ENCODE measurements around the gene LRRTM4.
"Not testable (repeated sequence)": the region's sequence is repeated elsewhere in the genome, so short reads cannot be mapped to it uniquely, and the experiment has no call there.

Gene LRRTM4

DNA sequence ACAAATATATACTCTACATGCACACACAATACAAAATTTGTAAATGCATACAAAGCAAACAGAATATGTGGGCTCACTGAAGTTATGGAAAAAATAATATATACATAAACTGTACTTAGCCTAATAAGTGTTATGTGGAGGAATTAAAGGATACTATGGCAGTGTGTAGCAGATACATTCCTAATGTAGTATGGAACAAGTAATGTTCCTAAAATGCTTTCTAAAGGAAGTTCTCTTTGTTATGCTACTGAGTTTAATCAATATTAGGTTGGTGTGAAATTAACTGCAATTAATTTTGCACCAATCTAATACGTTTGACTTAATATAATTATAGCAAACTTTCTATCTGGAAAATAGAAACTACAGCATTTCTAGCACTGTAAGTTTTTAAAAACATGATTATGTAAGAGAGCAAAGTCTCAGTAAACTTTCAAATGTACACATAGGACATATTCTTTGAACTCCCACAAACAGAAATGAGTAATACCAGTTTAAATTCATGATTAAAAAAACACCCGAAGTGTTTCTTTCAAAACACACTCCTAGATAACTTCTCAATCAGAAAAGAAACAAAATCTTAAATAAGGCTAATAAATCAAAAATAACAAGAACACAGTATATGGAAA lies 331.3 kb downstream of the LRRTM4 start:
- H3K9me3 Mint-ChIP-seq: no peaks in the 10 kb centered on the region
- DNase-seq: no peak
- TF ChIP-seq, protein P1, sequence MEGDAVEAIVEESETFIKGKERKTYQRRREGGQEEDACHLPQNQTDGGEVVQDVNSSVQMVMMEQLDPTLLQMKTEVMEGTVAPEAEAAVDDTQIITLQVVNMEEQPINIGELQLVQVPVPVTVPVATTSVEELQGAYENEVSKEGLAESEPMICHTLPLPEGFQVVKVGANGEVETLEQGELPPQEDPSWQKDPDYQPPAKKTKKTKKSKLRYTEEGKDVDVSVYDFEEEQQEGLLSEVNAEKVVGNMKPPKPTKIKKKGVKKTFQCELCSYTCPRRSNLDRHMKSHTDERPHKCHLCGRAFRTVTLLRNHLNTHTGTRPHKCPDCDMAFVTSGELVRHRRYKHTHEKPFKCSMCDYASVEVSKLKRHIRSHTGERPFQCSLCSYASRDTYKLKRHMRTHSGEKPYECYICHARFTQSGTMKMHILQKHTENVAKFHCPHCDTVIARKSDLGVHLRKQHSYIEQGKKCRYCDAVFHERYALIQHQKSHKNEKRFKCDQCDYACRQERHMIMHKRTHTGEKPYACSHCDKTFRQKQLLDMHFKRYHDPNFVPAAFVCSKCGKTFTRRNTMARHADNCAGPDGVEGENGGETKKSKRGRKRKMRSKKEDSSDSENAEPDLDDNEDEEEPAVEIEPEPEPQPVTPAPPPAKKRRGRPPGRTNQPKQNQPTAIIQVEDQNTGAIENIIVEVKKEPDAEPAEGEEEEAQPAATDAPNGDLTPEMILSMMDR (IDR thresholded peaks at IDR 0.05): no peak
- H3K27me3 Mint-ChIP-seq (ENCODE audit: low read depth, poor library complexity): no peaks in the 10 kb centered on the region
- peaks cover 10% of the 10 kb centered on the region for H3K4me1 Mint-ChIP-seq
- no peaks in the 10 kb centered on the region for H3K36me3 Mint-ChIP-seq (ENCODE audit: low read depth)
- H3K27ac Mint-ChIP-seq: no peak overlapping the region
- H3K4me3 Mint-ChIP-seq: no peak overlapping the region

DNA sequence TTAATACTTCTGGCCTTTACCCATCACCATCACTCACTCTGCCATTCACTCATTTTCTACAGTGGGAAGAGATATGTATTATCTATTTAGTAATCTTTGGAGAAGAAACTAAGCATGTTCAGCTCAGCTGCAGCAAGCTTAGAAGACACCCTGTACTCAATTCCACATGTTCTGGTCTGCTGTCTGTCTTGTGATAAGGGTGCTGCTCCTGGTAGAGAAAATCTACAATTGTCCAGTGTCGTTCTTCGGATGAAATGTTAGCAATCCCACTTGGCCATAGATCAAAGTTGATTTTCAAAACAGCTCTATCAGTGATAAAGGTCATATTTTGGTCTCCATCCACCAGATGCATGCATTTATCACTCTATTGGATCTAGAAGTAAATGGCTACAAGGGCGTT lies 337.1 kb downstream of the LRRTM4 start:
- no peak for DNase-seq
- TF ChIP-seq, protein P1 (IDR thresholded peaks at IDR 0.05): no peak
- H3K27ac Mint-ChIP-seq: no peak overlapping the region
- no peaks in the 10 kb centered on the region for H3K4me1 Mint-ChIP-seq
- no peak overlapping the region for H3K4me3 Mint-ChIP-seq
- no peaks in the 10 kb centered on the region for H3K27me3 Mint-ChIP-seq (ENCODE audit: low read depth, poor library complexity)
- H3K36me3 Mint-ChIP-seq (ENCODE audit: low read depth): no peaks in the 10 kb centered on the region
- H3K9me3 Mint-ChIP-seq: peaks cover 11% of the 10 kb centered on the region

DNA sequence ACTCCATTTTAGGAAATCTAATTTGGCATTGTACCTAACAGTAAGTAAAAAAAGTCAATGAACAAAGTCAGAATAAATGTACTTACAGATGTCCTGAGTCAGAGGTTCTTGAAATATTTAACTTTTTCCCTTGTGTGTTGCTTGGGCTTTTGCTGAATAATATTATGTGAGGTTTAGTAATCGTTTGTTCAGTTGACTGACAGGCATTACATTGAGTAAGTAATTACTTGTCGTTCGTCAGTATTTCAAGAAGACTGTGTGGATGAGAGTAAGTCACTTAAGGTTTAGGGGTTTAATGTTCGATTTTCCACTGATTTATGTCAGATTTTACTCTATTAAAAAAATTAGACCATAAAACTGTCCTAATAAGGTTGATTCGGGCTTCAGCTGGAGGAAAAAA lies 342.9 kb downstream of the LRRTM4 start:
- TF ChIP-seq, protein P1 (IDR thresholded peaks at IDR 0.05): no peak
- peaks cover 5% of the 10 kb centered on the region for H3K4me1 Mint-ChIP-seq
- H3K27ac Mint-ChIP-seq: no peak overlapping the region
- peaks cover 11% of the 10 kb centered on the region for H3K9me3 Mint-ChIP-seq
- H3K27me3 Mint-ChIP-seq (ENCODE audit: low read depth, poor library complexity): no peaks in the 10 kb centered on the region
- no peak for DNase-seq
- no peaks in the 10 kb centered on the region for H3K36me3 Mint-ChIP-seq (ENCODE audit: low read depth)
- no peak overlapping the region for H3K4me3 Mint-ChIP-seq

DNA sequence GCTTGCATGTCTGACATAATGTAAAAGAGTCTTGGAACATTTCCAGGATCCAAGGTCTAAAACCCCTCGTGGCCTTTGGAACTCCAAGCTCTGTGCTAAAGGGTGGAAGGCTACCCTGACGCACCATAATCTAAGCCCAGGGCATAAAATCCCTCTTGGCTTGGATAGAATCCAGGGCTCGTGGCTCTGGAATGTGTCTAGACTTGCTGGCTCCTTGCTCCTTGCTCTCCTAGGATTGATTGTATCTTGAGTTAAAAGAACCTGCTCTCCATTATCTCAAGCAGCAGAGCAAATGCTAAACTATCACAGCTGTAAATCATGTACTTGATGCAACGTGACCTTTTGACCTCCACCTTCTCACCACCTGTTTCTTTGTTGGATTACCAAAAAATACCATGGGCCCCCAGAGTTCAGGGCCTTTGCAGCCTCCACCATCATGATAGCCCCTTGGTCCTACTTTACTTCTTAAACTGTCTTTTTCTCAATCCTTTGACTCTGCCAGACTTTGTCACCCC lies 346.9 kb downstream of the LRRTM4 start:
- peak overlapping the region; percentile 49 for H3K27ac Mint-ChIP-seq
- not testable (repeated sequence) for H3K4me1 Mint-ChIP-seq; H3K27me3 Mint-ChIP-seq (ENCODE audit: low read depth, poor library complexity); H3K9me3 Mint-ChIP-seq; H3K36me3 Mint-ChIP-seq (ENCODE audit: low read depth); H3K4me3 Mint-ChIP-seq; DNase-seq

DNA sequence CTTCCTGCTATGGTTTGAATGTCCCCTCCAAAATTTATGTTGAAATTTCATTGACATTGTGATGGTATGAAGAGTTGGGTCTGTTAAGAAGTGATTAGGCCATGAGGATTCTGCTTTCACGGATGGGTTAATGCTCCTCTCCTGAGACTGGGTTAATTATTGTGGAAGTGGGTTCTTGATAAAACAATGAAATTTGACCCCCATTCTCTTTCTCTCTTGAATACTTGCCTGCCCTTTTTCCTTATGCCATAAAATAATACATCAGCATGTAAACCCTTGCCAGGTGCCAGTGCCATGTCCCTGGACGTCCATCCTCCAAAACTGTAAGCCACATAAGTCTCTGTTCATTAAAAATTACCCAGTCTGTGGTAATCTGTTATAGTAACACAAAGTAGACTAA lies 352.8 kb downstream of the LRRTM4 start:
- no peaks in the 10 kb centered on the region for H3K27me3 Mint-ChIP-seq (ENCODE audit: low read depth, poor library complexity)
- H3K36me3 Mint-ChIP-seq (ENCODE audit: low read depth): no peaks in the 10 kb centered on the region
- H3K9me3 Mint-ChIP-seq: peaks cover 23% of the 10 kb centered on the region
- H3K4me3 Mint-ChIP-seq: no peak overlapping the region
- TF ChIP-seq, protein P1 (IDR thresholded peaks at IDR 0.05): no peak
- no peak overlapping the region for H3K27ac Mint-ChIP-seq
- H3K4me1 Mint-ChIP-seq: no peaks in the 10 kb centered on the region
- no peak for DNase-seq

GRCh38 chr2:77164021-77164420 lies 358.2 kb downstream of the LRRTM4 start:
- H3K4me3 Mint-ChIP-seq; DNase-seq; H3K27ac Mint-ChIP-seq; H3K36me3 Mint-ChIP-seq (ENCODE audit: low read depth); H3K4me1 Mint-ChIP-seq; H3K27me3 Mint-ChIP-seq (ENCODE audit: low read depth, poor library complexity): not testable (repeated sequence)
- H3K9me3 Mint-ChIP-seq: peaks cover 39% of the 10 kb centered on the region

DNA sequence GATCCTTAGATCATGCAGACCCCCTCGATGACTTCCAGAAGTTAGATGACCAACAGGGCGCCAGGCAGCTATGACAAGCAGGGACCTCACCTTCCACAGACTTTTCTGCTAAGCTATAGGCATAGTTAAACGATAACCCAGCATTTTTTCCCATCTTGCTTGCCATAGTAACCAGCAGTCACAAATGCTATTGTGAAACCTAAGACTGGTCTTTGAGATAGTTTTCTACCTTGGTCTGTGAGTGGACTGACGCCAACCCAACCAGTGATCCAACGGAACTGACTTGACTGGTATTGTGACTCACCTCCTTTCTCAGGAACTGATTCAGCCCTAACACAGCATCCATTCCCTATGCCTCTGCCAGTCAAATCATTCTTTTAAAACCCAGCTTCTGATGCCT lies 361.2 kb downstream of the LRRTM4 start:
- H3K9me3 Mint-ChIP-seq: peaks cover 23% of the 10 kb centered on the region
- TF ChIP-seq, protein P1 (IDR thresholded peaks at IDR 0.05): no peak
- no peak for DNase-seq
- no peaks in the 10 kb centered on the region for H3K27me3 Mint-ChIP-seq (ENCODE audit: low read depth, poor library complexity)
- no peak overlapping the region for H3K4me3 Mint-ChIP-seq
- H3K36me3 Mint-ChIP-seq (ENCODE audit: low read depth): no peaks in the 10 kb centered on the region
- peaks cover 10% of the 10 kb centered on the region for H3K4me1 Mint-ChIP-seq
- no peak overlapping the region for H3K27ac Mint-ChIP-seq

Measured in nephron progenitor cell (in vitro differentiated cells).